OCI-LY3 (cell line): ENCODE results near the gene RBM19.

Experiments used
- EZH2phosphoT487 ChIP-seq: fragments of 200-600 bp; shearing (Covaris generic); IDR thresholded peaks from 2 replicates; pipeline ENCODE4 v1.6.1; 2018; ENCODE audit warnings: antibody characterized with exemption, mixed run types, low read depth
- TF ChIP-seq, protein P1 (sequence below): fragments of 200-600, 300-600 bp; sonication (generic); IDR thresholded peaks from 2 replicates; pipeline ENCODE4 v1.5.1; 2014; ENCODE audit warnings: antibody characterized with exemption, low read length, low read depth

DNA sequence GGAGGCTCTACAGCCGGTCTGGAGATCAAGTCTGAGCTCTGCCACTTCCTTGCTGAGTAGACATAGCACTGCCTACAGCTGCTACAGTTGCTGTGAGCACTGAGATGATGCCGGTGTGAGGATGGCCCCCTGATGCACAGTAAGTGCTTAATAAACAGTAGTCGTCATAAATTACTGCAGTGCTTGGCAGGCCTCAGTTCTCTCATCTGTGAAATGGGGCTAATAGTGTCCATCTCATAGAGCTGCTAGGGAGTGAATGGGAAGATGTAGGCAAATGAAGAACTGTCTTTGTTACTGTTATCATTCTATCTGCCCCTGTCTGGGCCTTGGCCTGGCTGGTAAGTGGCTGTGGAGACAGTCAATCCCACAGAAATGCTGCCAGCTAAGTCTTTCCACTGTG, 124.3 kb downstream of the RBM19 start:
- TF ChIP-seq, protein P1, sequence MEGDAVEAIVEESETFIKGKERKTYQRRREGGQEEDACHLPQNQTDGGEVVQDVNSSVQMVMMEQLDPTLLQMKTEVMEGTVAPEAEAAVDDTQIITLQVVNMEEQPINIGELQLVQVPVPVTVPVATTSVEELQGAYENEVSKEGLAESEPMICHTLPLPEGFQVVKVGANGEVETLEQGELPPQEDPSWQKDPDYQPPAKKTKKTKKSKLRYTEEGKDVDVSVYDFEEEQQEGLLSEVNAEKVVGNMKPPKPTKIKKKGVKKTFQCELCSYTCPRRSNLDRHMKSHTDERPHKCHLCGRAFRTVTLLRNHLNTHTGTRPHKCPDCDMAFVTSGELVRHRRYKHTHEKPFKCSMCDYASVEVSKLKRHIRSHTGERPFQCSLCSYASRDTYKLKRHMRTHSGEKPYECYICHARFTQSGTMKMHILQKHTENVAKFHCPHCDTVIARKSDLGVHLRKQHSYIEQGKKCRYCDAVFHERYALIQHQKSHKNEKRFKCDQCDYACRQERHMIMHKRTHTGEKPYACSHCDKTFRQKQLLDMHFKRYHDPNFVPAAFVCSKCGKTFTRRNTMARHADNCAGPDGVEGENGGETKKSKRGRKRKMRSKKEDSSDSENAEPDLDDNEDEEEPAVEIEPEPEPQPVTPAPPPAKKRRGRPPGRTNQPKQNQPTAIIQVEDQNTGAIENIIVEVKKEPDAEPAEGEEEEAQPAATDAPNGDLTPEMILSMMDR: no peak
- TF ChIP-seq EZH2phosphoT487: no peak
